Gastrocnemius medialis (tissue), 4 donors: Measurements from ENCODE around the gene PIK3IP1.

Experiments used
- CTCF ChIP-seq, 5 experiments: fragments of 450-650 bp in 3 of 5; fragments of 200-600 bp in 2 of 5; sonication (generic) in 2 of 5; IDR thresholded peaks in 4 of 5; conservative IDR thresholded peaks in 1 of 5; 1 replicate in 4 of 5; 2 replicates in 1 of 5; pipeline ENCODE4 v1.5.1; 2016 to 2019; ENCODE audit warnings: antibody characterized with exemption in 5 of 5, mild to moderate bottlenecking in 3 of 5, moderate library complexity in 3 of 5
- POLR2A ChIP-seq, 2 donors: fragments of 450-650 bp; IDR thresholded peaks; one replicate each; pipeline ENCODE4 v1.6.1; 2017; ENCODE audit warnings: antibody characterized with exemption in 2 of 2, mild to moderate bottlenecking in 2 of 2, moderate library complexity in 2 of 2

- TF ChIP-seq CTCF (IDR thresholded peaks at IDR 0.05 in 4 of 5, conservative IDR thresholded peaks at IDR 0.05 in 1 of 5) (no peak), POLR2A (IDR thresholded peaks at IDR 0.05) (no peak)
These were observed 29.1 kb upstream of the PIK3IP1 start for GRCh38 chr22:31321421-31321820.
